GM18505 (cell line): ENCODE measurements around the gene HDGFL3.
"Not testable (repeated sequence)": the region's sequence is repeated elsewhere in the genome, so short reads cannot be mapped to it uniquely, and the experiment has no call there.

Experiments used
- ATAC-seq: cut with Tn5 transposase; IDR thresholded peaks from one replicate; pipeline ENCODE4 v1.9.1; 2021; ENCODE audit not compliant: unreplicated experiment
- POLR2A ChIP-seq: IDR thresholded peaks from 4 replicates; pipeline ENCODE4 v1.6.1; 2011; ENCODE audit warnings: borderline replicate concordance; ENCODE audit not compliant: insufficient read depth, insufficient read length; ENCODE audit errors: extremely low read depth

The HDGFL3 gene

GRCh38 chr15:83207660-83208366 lies at the start of gene HDGFL3:
Gene HDGFL3 (minus strand): TSS chr15:83207823. CDS start chr15:83207414, 409 bp downstream.
- ATAC-seq: peak; percentile 44
- peak; percentile 58 for TF ChIP-seq POLR2A

- TF ChIP-seq POLR2A: no peak
- ATAC-seq: no peak
Observed at GRCh38 chr15:83250781-83251180, 43.2 kb upstream of the HDGFL3 start.

GRCh38 chr15:83249030-83249343 lies 41.4 kb upstream of the HDGFL3 start:
- no peak for ATAC-seq
- TF ChIP-seq POLR2A: no peak

- no peak for ATAC-seq
- TF ChIP-seq POLR2A: no peak
Observed at GRCh38 chr15:83248151-83249029, 40.8 kb upstream of the HDGFL3 start.

- no peak for ATAC-seq
- TF ChIP-seq POLR2A: no peak
Observed at GRCh38 chr15:83243634-83244033, 36.0 kb upstream of the HDGFL3 start.

- no peak for TF ChIP-seq POLR2A
- no peak for ATAC-seq
Observed at GRCh38 chr15:83230242-83230641, 22.6 kb upstream of the HDGFL3 start.

GRCh38 chr15:83225449-83225848 lies 17.8 kb upstream of the HDGFL3 start:
- no peak for TF ChIP-seq POLR2A
- no peak for ATAC-seq

GRCh38 chr15:83221781-83222180 lies 14.2 kb upstream of the HDGFL3 start:
- not testable (repeated sequence) for ATAC-seq

GRCh38 chr15:83219026-83219425 lies 11.4 kb upstream of the HDGFL3 start:
- ATAC-seq: no peak

GRCh38 chr15:83215306-83215705 lies 7.7 kb upstream of the HDGFL3 start:
- no peak for ATAC-seq
- TF ChIP-seq POLR2A: no peak

More at GRCh38 chr15:83219026-83219425, 11.4 kb upstream of the HDGFL3 start:
- TF ChIP-seq POLR2A: no peak

GRCh38 chr15:83210619-83211018 lies 3.0 kb upstream of the HDGFL3 start:
- no peak for ATAC-seq
- no peak for TF ChIP-seq POLR2A

GRCh38 chr15:83209333-83209732 lies 1.7 kb upstream of the HDGFL3 start:
- no peak for ATAC-seq
- TF ChIP-seq POLR2A: no peak

- TF ChIP-seq POLR2A: no peak
- no peak for ATAC-seq
Observed at GRCh38 chr15:83208367-83208661, 691 bp upstream of the HDGFL3 start.

- ATAC-seq: peak; percentile 29
- peak; percentile 14 for TF ChIP-seq POLR2A
Observed at GRCh38 chr15:83207009-83207659, 489 bp downstream of the HDGFL3 start.
